ENCODE measurements around the gene MED13L.

Gene MED13L

DNA sequence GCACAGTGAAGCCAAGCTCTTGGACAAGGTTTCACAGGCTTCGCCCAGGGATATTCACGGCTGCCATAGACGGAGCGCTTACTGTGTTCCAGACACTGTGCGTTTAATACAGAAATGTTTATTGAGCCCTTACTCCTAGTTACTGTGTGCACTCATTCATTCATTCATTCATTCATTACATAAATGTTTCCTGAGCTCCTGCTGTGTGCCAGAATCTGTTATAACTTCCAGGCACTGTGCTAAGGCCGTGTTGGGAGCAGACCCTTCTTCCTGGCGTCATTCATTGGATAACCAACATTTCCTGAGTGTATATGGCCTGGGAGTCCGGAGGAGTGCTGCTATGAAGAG is 760 bp upstream of the MED13L start:
- no peak for DNase-seq (ENCODE audit: extremely low read depth, low read depth)
- peak overlapping the region; percentile 38 for H3K4me3 ChIP-seq (replicated peaks; ENCODE audit: low read depth, low read length)
- TF ChIP-seq, protein P1, sequence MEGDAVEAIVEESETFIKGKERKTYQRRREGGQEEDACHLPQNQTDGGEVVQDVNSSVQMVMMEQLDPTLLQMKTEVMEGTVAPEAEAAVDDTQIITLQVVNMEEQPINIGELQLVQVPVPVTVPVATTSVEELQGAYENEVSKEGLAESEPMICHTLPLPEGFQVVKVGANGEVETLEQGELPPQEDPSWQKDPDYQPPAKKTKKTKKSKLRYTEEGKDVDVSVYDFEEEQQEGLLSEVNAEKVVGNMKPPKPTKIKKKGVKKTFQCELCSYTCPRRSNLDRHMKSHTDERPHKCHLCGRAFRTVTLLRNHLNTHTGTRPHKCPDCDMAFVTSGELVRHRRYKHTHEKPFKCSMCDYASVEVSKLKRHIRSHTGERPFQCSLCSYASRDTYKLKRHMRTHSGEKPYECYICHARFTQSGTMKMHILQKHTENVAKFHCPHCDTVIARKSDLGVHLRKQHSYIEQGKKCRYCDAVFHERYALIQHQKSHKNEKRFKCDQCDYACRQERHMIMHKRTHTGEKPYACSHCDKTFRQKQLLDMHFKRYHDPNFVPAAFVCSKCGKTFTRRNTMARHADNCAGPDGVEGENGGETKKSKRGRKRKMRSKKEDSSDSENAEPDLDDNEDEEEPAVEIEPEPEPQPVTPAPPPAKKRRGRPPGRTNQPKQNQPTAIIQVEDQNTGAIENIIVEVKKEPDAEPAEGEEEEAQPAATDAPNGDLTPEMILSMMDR (IDR thresholded peaks at IDR 0.05; ENCODE audit: low read depth, low read length, missing control alignments), result no peak

DNA sequence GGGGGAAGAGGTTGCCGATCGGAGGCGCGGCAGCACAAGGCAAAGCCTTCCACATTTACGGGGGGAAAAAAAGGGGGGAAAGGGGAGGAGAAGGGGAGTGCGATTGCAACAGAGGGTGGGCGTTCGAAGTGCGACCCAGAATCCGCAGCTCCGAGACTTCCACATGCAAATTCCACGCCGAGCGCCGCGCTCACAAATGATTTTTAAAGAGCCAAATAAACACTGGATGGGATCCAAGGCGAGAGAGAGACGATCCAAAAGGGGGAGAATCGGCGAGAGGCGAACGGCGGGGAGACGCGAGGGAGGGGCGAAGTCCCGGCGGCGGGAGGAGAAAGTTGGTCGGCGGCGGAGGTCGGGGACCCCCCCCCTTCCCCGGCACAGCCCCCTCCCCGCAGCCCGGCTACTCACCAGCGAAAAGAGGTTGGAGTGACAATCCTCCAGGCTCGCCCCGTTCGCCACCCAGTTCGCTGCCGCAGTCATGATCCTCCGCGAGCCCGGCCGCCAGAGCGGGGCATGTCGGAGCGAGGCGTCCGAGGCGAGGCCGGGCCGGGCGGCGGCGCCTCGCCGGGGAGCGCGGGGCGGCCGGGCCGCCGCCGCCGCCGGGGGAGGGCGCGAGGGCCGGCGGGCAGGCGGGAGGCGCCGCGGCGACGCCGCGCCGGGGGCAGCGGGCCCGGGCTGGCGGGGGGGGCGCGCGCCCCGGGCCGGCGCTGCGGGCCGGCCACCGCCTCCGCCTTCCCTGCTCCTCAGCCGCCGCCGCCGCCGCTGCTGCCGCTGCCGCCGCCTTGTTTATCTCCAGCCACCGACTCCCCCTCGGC is 634 bp downstream of the MED13L start:
- no peak for DNase-seq (ENCODE audit: extremely low read depth, low read depth)
- TF ChIP-seq, protein P1 (IDR thresholded peaks at IDR 0.05; ENCODE audit: low read depth, low read length, missing control alignments), result no peak
- H3K4me3 ChIP-seq (replicated peaks; ENCODE audit: low read depth, low read length), result peak overlapping the region; percentile 89

DNA sequence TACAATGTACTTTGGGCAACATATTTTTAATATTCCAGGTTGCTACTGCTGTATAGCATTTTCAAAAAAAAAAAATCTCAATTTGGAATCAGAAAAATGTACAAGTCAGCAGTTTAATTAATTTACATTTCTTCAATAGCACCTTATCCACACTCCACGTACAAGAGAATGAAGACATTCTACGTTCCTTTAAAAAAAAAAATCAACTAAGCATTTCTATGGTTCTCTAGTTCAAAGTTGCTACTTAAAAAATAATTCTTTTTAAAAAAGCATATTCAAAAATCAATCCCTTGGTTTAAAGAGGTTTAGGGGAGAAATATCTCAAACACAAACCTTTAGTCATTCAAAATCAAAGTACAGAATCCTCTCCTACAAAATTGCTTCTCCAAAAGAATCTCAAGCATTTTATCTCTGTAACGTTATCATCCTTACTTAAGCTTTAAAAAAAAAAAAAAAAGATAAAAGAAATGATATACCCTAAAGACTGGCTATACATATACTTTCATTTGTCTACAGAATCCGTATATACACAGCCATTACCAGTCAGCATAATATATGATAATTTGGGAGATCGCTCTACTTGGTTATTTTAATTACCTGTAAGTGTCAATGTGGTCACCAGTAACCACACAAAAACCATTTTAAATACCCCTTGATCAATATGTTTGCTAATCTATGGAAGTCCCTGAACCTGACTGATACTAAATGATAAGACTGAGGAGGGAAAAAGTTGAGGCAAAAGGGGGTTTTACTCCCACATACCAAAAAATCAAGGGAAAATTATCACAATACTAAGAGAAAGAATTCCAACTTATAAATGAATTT is 2.7 kb downstream of the MED13L start:
- TF ChIP-seq, protein P1 (IDR thresholded peaks at IDR 0.05; ENCODE audit: low read depth, low read length, missing control alignments), result no peak
- H3K4me3 ChIP-seq (replicated peaks; ENCODE audit: low read depth, low read length), result peak overlapping the region; percentile 89
- DNase-seq (ENCODE audit: extremely low read depth, low read depth), result no peak

DNA sequence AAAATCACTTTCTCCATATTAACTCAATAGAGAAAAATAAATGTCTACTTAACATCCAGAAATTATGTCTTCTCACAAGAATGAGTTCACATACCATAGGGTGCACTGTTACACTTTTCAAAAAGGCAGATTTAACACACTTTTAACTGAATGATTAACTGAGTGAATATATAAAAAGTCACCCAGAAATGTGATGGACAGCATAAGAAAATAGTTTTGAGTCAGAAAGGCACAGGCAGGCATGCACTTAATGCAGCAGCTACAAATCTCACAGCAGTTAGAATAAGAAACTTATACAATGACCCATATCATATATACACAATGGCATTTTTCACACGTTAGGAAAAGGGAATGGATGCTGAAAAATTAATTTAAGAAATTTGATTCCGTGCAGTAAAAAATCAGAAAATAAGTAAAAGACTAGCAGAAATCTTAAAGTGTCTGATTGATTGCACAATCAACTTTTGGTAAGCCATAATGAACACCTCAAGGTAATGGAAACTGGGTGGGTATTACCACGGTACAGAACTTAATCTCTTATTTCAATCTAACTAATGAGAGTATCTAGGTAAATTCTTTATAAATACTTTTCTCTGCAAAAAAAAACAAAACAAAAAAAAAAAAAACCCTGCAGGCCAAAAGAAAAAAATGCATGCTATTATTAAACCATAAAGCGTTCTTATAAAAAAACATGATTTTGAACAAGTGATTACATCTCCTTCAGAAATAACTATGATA is 3.5 kb downstream of the MED13L start:
- TF ChIP-seq, protein P1 (IDR thresholded peaks at IDR 0.05; ENCODE audit: low read depth, low read length, missing control alignments), result no peak
- no peak for DNase-seq (ENCODE audit: extremely low read depth, low read depth)
- no peak overlapping the region for H3K4me3 ChIP-seq (replicated peaks; ENCODE audit: low read depth, low read length)

DNA sequence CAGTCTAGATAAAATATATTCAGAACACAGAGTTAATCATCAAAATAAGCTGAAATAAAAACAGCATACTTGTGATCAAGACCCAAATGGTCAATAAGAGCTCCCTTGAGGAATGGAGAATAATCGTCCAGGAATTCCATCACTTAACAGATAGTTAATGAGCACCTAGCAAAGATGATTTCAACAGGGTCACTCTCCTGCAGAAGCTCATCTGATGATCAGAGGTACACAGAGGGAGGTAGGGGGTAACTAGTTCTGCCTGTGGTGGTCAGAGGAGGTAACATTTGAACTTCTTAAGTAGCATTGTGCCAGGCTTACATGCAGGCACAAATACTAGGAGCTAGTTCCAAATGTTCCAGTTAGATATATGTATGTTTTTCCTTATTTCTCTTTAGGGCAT is 9.5 kb downstream of the MED13L start:
- no peak overlapping the region for H3K4me3 ChIP-seq (replicated peaks; ENCODE audit: low read depth, low read length)
- TF ChIP-seq, protein P1 (IDR thresholded peaks at IDR 0.05; ENCODE audit: low read depth, low read length, missing control alignments), result no peak
- no peak for DNase-seq (ENCODE audit: extremely low read depth, low read depth)

DNA sequence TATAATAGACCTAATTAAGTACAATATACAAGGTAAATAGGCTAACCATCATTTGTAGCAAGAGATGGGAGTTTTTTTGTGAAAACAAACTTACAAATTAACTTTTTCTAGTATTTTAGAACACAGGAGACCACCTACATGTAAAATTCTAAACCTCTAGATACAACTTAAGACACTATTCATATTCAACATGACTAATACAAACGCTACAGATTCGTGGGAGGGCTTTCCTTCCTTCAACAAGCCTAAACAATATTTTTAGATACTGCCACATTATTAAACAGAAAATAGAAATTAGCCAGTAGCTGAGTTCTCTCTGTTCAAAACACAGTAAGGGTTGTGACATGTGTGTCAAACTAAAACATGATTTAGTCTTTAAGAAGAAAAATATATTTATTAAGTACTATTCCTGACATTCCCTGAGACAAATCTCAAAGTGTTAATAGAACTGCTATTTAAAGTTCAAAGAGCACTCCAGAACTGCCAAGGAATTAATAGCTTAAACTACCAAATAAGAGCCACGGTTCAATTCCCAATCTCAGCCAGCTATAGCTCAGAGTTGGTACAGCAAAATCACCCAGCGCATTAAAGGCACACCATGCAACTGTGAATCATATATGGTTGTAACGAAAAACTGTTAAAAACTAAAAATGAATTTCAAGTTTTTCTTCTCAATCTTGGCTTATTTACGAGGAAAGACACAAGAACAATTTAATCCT is 10.7 kb downstream of the MED13L start:
- DNase-seq (ENCODE audit: extremely low read depth, low read depth), result no peak
- TF ChIP-seq, protein P1 (IDR thresholded peaks at IDR 0.05; ENCODE audit: low read depth, low read length, missing control alignments), result no peak

More for the DNA sequence above, 10.7 kb downstream of the MED13L start:
- H3K4me3 ChIP-seq (replicated peaks; ENCODE audit: low read depth, low read length), result no peak overlapping the region
